ENCODE measurements around the gene JMJD8. TPM values are rescaled to one million over a fixed set of nuclear protein-coding genes. Genes with fewer than 3 reads are reported as not detected.

Gene JMJD8
- polyA plus RNA-seq, 1 donor (not counting 4 experiments of a cell fraction or from before 2014, with no cell fraction given), result 20.1 TPM

DNA sequence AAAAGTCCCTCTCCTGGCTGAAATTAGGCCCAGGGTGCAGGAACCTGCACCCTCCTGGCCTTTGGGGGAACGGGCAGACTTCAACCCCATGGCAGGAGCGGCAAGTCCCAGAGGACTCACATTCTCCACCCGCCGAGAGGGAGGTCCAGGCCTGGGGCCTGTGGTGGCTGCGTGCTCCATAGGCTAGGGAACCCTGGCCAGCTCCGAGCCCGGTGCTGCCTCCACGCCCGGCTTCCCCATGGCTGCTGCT is 42.0 kb upstream of the JMJD8 start:
- dilution Hi-C loops (cut with MboI; ENCODE audit: extremely low pct_ligation_motif_present, low sequenced_read_pairs), result no loop called here
- H3K79me2 ChIP-seq (ENCODE audit: control insufficient read depth, insufficient read depth, low read length), result no peaks in the 10 kb centered on the region
- no peak overlapping the region for H3K4me2 ChIP-seq (ENCODE audit: control insufficient read depth, extremely low read depth, insufficient read depth, low read depth, low read length)
- no peak overlapping the region for H3K9ac ChIP-seq (ENCODE audit: control insufficient read depth, extremely low read depth, insufficient read depth, low read length)
- FAIRE-seq (no peak), DNase-seq (ENCODE audit: low read depth, low spot score) (no peak)
- H3K9me3 ChIP-seq (ENCODE audit: control insufficient read depth, low read depth, low read length), result no peaks in the 10 kb centered on the region
- H3K27me3 ChIP-seq (ENCODE audit: control insufficient read depth, extremely low read depth, insufficient read depth, low read length), result no peaks in the 10 kb centered on the region
- no peak overlapping the region for H3K27ac ChIP-seq (ENCODE audit: control insufficient read depth, insufficient read depth, low read length)
- H3K36me3 ChIP-seq (ENCODE audit: control insufficient read depth in 2 of 2, extremely low read depth in 1 of 2, insufficient read depth in 2 of 2, low read length in 2 of 2), result peaks cover 0 to 6% of the 10 kb centered on the region in 2 experiments
- H4K20me1 ChIP-seq (ENCODE audit: control insufficient read depth, extremely low read depth, insufficient read depth, low read length), result no peaks in the 10 kb centered on the region
- H3K4me1 ChIP-seq (ENCODE audit: control insufficient read depth, extremely low read depth, insufficient read depth, low read length), result peaks cover 4% of the 10 kb centered on the region
- TF ChIP-seq EZH2 (IDR thresholded peaks at IDR 0.05; ENCODE audit: low read length), result no peak
- TF ChIP-seq, protein P1, sequence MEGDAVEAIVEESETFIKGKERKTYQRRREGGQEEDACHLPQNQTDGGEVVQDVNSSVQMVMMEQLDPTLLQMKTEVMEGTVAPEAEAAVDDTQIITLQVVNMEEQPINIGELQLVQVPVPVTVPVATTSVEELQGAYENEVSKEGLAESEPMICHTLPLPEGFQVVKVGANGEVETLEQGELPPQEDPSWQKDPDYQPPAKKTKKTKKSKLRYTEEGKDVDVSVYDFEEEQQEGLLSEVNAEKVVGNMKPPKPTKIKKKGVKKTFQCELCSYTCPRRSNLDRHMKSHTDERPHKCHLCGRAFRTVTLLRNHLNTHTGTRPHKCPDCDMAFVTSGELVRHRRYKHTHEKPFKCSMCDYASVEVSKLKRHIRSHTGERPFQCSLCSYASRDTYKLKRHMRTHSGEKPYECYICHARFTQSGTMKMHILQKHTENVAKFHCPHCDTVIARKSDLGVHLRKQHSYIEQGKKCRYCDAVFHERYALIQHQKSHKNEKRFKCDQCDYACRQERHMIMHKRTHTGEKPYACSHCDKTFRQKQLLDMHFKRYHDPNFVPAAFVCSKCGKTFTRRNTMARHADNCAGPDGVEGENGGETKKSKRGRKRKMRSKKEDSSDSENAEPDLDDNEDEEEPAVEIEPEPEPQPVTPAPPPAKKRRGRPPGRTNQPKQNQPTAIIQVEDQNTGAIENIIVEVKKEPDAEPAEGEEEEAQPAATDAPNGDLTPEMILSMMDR (optimal IDR thresholded peaks at IDR 0.05 in 1 of 3, IDR thresholded peaks at IDR 0.05 in 1 of 3, conservative IDR thresholded peaks at IDR 0.05 in 1 of 3; ENCODE audit: extremely low read depth in 1 of 3, insufficient read depth in 2 of 3, low read length in 3 of 3), result no peak
- peaks cover 2% of the 10 kb centered on the region for H3K9me1 ChIP-seq (ENCODE audit: control insufficient read depth, extremely low read depth, insufficient read depth, low read length)
- H2AFZ ChIP-seq (ENCODE audit: control insufficient read depth, low read length), result no peak overlapping the region
- peak overlapping the region in 1 of 3 experiments; percentile 21 for H3K4me3 ChIP-seq (ENCODE audit: control insufficient read depth in 2 of 3, extremely low read depth in 1 of 3, insufficient read depth in 2 of 3, low read depth in 1 of 3, low read length in 3 of 3)

DNA sequence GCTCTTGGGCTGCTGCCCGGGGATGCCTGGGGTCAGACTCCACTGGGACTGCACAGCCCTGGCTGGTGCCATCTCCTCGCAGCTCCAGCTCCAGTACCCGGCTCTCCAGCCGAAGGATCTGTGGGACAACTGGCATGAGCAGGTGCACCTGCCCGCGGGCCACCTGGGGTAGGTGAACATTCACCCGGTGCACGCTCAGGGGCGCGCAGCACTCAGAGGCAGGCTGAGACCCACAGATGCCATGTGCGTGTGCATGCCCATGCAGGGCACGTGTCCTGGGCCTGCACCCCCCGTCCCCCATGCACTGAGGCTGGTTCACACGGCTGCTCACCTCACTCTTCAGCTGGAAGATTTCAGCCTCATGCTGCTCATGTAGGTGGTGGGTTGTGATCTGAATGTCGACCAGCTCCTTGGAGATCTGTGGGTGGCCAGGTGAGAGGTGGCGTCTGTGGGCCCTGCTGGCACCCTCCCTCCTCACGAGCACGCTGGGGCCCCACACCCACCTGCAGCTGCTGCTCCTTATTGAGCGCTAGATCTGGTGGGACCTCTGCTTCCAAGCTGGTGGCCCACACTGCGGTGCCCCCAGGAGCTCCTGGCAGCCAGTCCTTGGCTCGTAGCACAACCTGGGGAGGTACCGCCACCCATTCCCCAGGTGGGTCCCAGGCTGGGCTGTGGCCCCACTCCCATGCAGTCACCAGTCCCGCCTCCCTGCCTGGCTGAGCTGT is 41.5 kb upstream of the JMJD8 start:
- TF ChIP-seq, protein P1 (optimal IDR thresholded peaks at IDR 0.05 in 1 of 3, IDR thresholded peaks at IDR 0.05 in 1 of 3, conservative IDR thresholded peaks at IDR 0.05 in 1 of 3; ENCODE audit: extremely low read depth in 1 of 3, insufficient read depth in 2 of 3, low read length in 3 of 3), result no peak
- peak; percentile 2 for TF ChIP-seq EZH2 (IDR thresholded peaks at IDR 0.05; ENCODE audit: low read length)
- no peak overlapping the region for H3K4me2 ChIP-seq (ENCODE audit: control insufficient read depth, extremely low read depth, insufficient read depth, low read depth, low read length)
- FAIRE-seq, result no peak
- H3K27ac ChIP-seq (ENCODE audit: control insufficient read depth, insufficient read depth, low read length), result no peak overlapping the region
- dilution Hi-C loops (cut with MboI; ENCODE audit: extremely low pct_ligation_motif_present, low sequenced_read_pairs), result no loop called here
- H3K36me3 ChIP-seq (ENCODE audit: control insufficient read depth in 2 of 2, extremely low read depth in 1 of 2, insufficient read depth in 2 of 2, low read length in 2 of 2), result peaks cover 0 to 6% of the 10 kb centered on the region in 2 experiments
- H3K9me3 ChIP-seq (ENCODE audit: control insufficient read depth, low read depth, low read length), result no peaks in the 10 kb centered on the region
- no peak overlapping the region for H3K9ac ChIP-seq (ENCODE audit: control insufficient read depth, extremely low read depth, insufficient read depth, low read length)
- peaks cover 4% of the 10 kb centered on the region for H3K4me1 ChIP-seq (ENCODE audit: control insufficient read depth, extremely low read depth, insufficient read depth, low read length)
- no peak overlapping the region for H2AFZ ChIP-seq (ENCODE audit: control insufficient read depth, low read length)
- no peaks in the 10 kb centered on the region for H4K20me1 ChIP-seq (ENCODE audit: control insufficient read depth, extremely low read depth, insufficient read depth, low read length)
- no peaks in the 10 kb centered on the region for H3K79me2 ChIP-seq (ENCODE audit: control insufficient read depth, insufficient read depth, low read length)
- peaks cover 2% of the 10 kb centered on the region for H3K9me1 ChIP-seq (ENCODE audit: control insufficient read depth, extremely low read depth, insufficient read depth, low read length)
- no peaks in the 10 kb centered on the region for H3K27me3 ChIP-seq (ENCODE audit: control insufficient read depth, extremely low read depth, insufficient read depth, low read length)
- no peak overlapping the region for H3K4me3 ChIP-seq (ENCODE audit: control insufficient read depth in 2 of 3, extremely low read depth in 1 of 3, insufficient read depth in 2 of 3, low read depth in 1 of 3, low read length in 3 of 3)
- no peak for DNase-seq (ENCODE audit: low read depth, low spot score)

Measured in keratinocyte (primary cell).